ENCODE measurements around the gene KIF6.

- TF ChIP-seq, protein P1, sequence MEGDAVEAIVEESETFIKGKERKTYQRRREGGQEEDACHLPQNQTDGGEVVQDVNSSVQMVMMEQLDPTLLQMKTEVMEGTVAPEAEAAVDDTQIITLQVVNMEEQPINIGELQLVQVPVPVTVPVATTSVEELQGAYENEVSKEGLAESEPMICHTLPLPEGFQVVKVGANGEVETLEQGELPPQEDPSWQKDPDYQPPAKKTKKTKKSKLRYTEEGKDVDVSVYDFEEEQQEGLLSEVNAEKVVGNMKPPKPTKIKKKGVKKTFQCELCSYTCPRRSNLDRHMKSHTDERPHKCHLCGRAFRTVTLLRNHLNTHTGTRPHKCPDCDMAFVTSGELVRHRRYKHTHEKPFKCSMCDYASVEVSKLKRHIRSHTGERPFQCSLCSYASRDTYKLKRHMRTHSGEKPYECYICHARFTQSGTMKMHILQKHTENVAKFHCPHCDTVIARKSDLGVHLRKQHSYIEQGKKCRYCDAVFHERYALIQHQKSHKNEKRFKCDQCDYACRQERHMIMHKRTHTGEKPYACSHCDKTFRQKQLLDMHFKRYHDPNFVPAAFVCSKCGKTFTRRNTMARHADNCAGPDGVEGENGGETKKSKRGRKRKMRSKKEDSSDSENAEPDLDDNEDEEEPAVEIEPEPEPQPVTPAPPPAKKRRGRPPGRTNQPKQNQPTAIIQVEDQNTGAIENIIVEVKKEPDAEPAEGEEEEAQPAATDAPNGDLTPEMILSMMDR (optimal IDR thresholded peaks at IDR 0.05 in 1 of 3, IDR thresholded peaks at IDR 0.05 in 1 of 3, conservative IDR thresholded peaks at IDR 0.05 in 1 of 3; ENCODE audit: extremely low read depth in 1 of 3, insufficient read depth in 2 of 3, low read length in 3 of 3): no peak
- TF ChIP-seq EZH2 (IDR thresholded peaks at IDR 0.05; ENCODE audit: low read length): no peak
Measured at GRCh38 chr6:39476151-39476550, 249.1 kb downstream of the KIF6 start.
